GM11168 (cell line): ENCODE results near the gene CISTR.

Experiments
- in situ Hi-C: fragments of 300-500 bp; cut with MboI; formaldehyde crosslinking; loops from one replicate; pipeline ENCODE4 v1.12.0; 2022; ENCODE audit warnings: low sequenced_read_pairs; ENCODE audit not compliant: unreplicated experiment

Gene CISTR

GRCh38 chr12:53746592-53747092 is 5.1 kb downstream of the CISTR start:
- in situ Hi-C loops, result loop anchor here (10.0 kb wide), 1 partner anchor 212 kb away; no protein-coding TSS in a partner anchor

- in situ Hi-C loops, result loop anchor here (5.0 to 10.0 kb wide), 2 partner anchors 42 to 210 kb away; no protein-coding TSS in a partner anchor
Measured at GRCh38 chr12:53744751-53745150, 7.0 kb downstream of the CISTR start.

GRCh38 chr12:53744130-53744441 is 7.7 kb downstream of the CISTR start:
- in situ Hi-C loops, result loop anchor here (5.0 to 10.0 kb wide), 2 partner anchors 42 to 209 kb away; no protein-coding TSS in a partner anchor

GRCh38 chr12:53743266-53744129 is 8.3 kb downstream of the CISTR start:
- in situ Hi-C loops, result loop anchor here (5.0 to 10.0 kb wide), 2 partner anchors 41 to 209 kb away; no protein-coding TSS in a partner anchor

GRCh38 chr12:53740130-53740491 is 11.7 kb downstream of the CISTR start:
- in situ Hi-C loops, result loop anchor here (5.0 to 10.0 kb wide), 2 partner anchors 38 to 205 kb away; no protein-coding TSS in a partner anchor

- in situ Hi-C loops, result loop anchor here (5.0 to 10.0 kb wide), 2 partner anchors 37 to 205 kb away; no protein-coding TSS in a partner anchor
Measured at GRCh38 chr12:53739214-53740129, 12.3 kb downstream of the CISTR start.

- in situ Hi-C loops, result no loop called here
Measured at GRCh38 chr12:53738406-53739213, 13.2 kb downstream of the CISTR start.

- in situ Hi-C loops, result no loop called here
Measured at GRCh38 chr12:53737951-53738405, 13.8 kb downstream of the CISTR start.

GRCh38 chr12:53737093-53737808 is 14.5 kb downstream of the CISTR start:
- in situ Hi-C loops, result no loop called here

GRCh38 chr12:53736592-53736991 is 15.2 kb downstream of the CISTR start:
- in situ Hi-C loops, result no loop called here

- in situ Hi-C loops, result no loop called here
Measured at GRCh38 chr12:53735556-53735955, 16.2 kb downstream of the CISTR start.

- in situ Hi-C loops, result no loop called here
Measured at GRCh38 chr12:53734425-53734824, 17.4 kb downstream of the CISTR start.

- in situ Hi-C loops, result no loop called here
Measured at GRCh38 chr12:53733807-53734200, 18.0 kb downstream of the CISTR start.

GRCh38 chr12:53733051-53733806 is 18.6 kb downstream of the CISTR start:
- in situ Hi-C loops, result no loop called here

- in situ Hi-C loops, result no loop called here
Measured at GRCh38 chr12:53729644-53730043, 22.1 kb downstream of the CISTR start.

- in situ Hi-C loops, result no loop called here
Measured at GRCh38 chr12:53728206-53728605, 23.6 kb downstream of the CISTR start.

GRCh38 chr12:53727310-53728041 is 24.3 kb downstream of the CISTR start, which contains the start of gene CALCOCO1:
Gene CALCOCO1 (minus strand): TSS chr12:53727452. CDS start chr12:53725242, 2,210 bp downstream.
- in situ Hi-C loops, result no loop called here

GRCh38 chr12:53726946-53727309 is 24.9 kb downstream of the CISTR start:
- in situ Hi-C loops, result no loop called here
